ENCODE results near the gene CYP19A1.
"Not testable (repeated sequence)": the region's sequence is repeated elsewhere in the genome, so short reads cannot be mapped to it uniquely, and the experiment has no call there.

CYP19A1 gene

GRCh38 chr15:51191766-51192165 lies 146.6 kb downstream of the CYP19A1 start:
- Histone ChIP-seq H3K4me1 (ENCODE audit: control insufficient read depth in 1 of 2, insufficient read depth in 2 of 2, low read length in 2 of 2) (peaks cover 0 to 6% of the 10 kb centered on the region in 2 donors), H3K27ac (ENCODE audit: low read depth, low read length) (no peak overlapping the region), H3K4me3 (ENCODE audit: low read depth in 1 of 2, low read length in 2 of 2) (no peak overlapping the region), H3K27me3 (ENCODE audit: control insufficient read depth in 1 of 2, insufficient read depth in 2 of 2, low read length in 2 of 2) (peaks cover 4 to 8% of the 10 kb centered on the region in 2 donors), H3K9me3 (ENCODE audit: control insufficient read depth in 1 of 2, low read length in 2 of 2) (no peaks in the 10 kb centered on the region), H3K36me3 (ENCODE audit: control insufficient read depth in 1 of 2, insufficient read depth in 2 of 2, low read length in 2 of 2) (no peaks in the 10 kb centered on the region), H3K9ac (ENCODE audit: low read depth in 1 of 2, low read length in 2 of 2) (no peak overlapping the region)

GRCh38 chr15:51191072-51191670 lies 147.2 kb downstream of the CYP19A1 start:
- Histone ChIP-seq H3K27ac (ENCODE audit: low read depth, low read length) (no peak overlapping the region), H3K4me3 (ENCODE audit: low read depth in 1 of 2, low read length in 2 of 2) (no peak overlapping the region), H3K4me1 (ENCODE audit: control insufficient read depth in 1 of 2, insufficient read depth in 2 of 2, low read length in 2 of 2) (peaks cover 0 to 10% of the 10 kb centered on the region in 2 donors), H3K9me3 (ENCODE audit: control insufficient read depth in 1 of 2, low read length in 2 of 2) (no peaks in the 10 kb centered on the region), H3K9ac (ENCODE audit: low read depth in 1 of 2, low read length in 2 of 2) (no peak overlapping the region), H3K27me3 (ENCODE audit: control insufficient read depth in 1 of 2, insufficient read depth in 2 of 2, low read length in 2 of 2) (peaks cover 2 to 8% of the 10 kb centered on the region in 2 donors), H3K36me3 (ENCODE audit: control insufficient read depth in 1 of 2, insufficient read depth in 2 of 2, low read length in 2 of 2) (no peaks in the 10 kb centered on the region)

- H3K27me3 ChIP-seq (ENCODE audit: control insufficient read depth in 1 of 2, insufficient read depth in 2 of 2, low read length in 2 of 2), result peaks cover 2 to 8% of the 10 kb centered on the region in 2 donors
- no peak overlapping the region for H3K4me3 ChIP-seq (ENCODE audit: low read depth in 1 of 2, low read length in 2 of 2)
- no peaks in the 10 kb centered on the region for H3K36me3 ChIP-seq (ENCODE audit: control insufficient read depth in 1 of 2, insufficient read depth in 2 of 2, low read length in 2 of 2)
- H3K9ac ChIP-seq (ENCODE audit: low read depth in 1 of 2, low read length in 2 of 2), result no peak overlapping the region
- H3K27ac ChIP-seq (ENCODE audit: low read depth, low read length), result no peak overlapping the region
- peaks cover 3 to 9% of the 10 kb centered on the region in 2 donors for H3K4me1 ChIP-seq (ENCODE audit: control insufficient read depth in 1 of 2, insufficient read depth in 2 of 2, low read length in 2 of 2)
- no peaks in the 10 kb centered on the region for H3K9me3 ChIP-seq (ENCODE audit: control insufficient read depth in 1 of 2, low read length in 2 of 2)
Observed at GRCh38 chr15:51190424-51191068, 147.8 kb downstream of the CYP19A1 start.

- peaks cover 6 to 15% of the 10 kb centered on the region in 2 donors for H3K4me1 ChIP-seq (ENCODE audit: control insufficient read depth in 1 of 2, insufficient read depth in 2 of 2, low read length in 2 of 2)
- no peak overlapping the region for H3K27ac ChIP-seq (ENCODE audit: low read depth, low read length)
Observed at GRCh38 chr15:51189669-51190385, 148.6 kb downstream of the CYP19A1 start.

GRCh38 chr15:51188791-51189190 lies 149.6 kb downstream of the CYP19A1 start:
- H3K9ac ChIP-seq (ENCODE audit: low read depth in 1 of 2, low read length in 2 of 2); H3K27ac ChIP-seq (ENCODE audit: low read depth, low read length); H3K9me3 ChIP-seq (ENCODE audit: control insufficient read depth in 1 of 2, low read length in 2 of 2); H3K4me3 ChIP-seq (ENCODE audit: low read depth in 1 of 2, low read length in 2 of 2); H3K36me3 ChIP-seq (ENCODE audit: control insufficient read depth in 1 of 2, insufficient read depth in 2 of 2, low read length in 2 of 2); H3K27me3 ChIP-seq (ENCODE audit: control insufficient read depth in 1 of 2, insufficient read depth in 2 of 2, low read length in 2 of 2): not testable (repeated sequence)
- peaks cover 13 to 24% of the 10 kb centered on the region in 2 donors for H3K4me1 ChIP-seq (ENCODE audit: control insufficient read depth in 1 of 2, insufficient read depth in 2 of 2, low read length in 2 of 2)

More at GRCh38 chr15:51189669-51190385, 148.6 kb downstream of the CYP19A1 start:
- no peaks in the 10 kb centered on the region for H3K9me3 ChIP-seq (ENCODE audit: control insufficient read depth in 1 of 2, low read length in 2 of 2)
- no peaks in the 10 kb centered on the region for H3K36me3 ChIP-seq (ENCODE audit: control insufficient read depth in 1 of 2, insufficient read depth in 2 of 2, low read length in 2 of 2)
- no peak overlapping the region for H3K9ac ChIP-seq (ENCODE audit: low read depth in 1 of 2, low read length in 2 of 2)
- no peak overlapping the region for H3K4me3 ChIP-seq (ENCODE audit: low read depth in 1 of 2, low read length in 2 of 2)
- H3K27me3 ChIP-seq (ENCODE audit: control insufficient read depth in 1 of 2, insufficient read depth in 2 of 2, low read length in 2 of 2), result peaks cover 2 to 8% of the 10 kb centered on the region in 2 donors

- H3K27me3 ChIP-seq (ENCODE audit: control insufficient read depth in 1 of 2, insufficient read depth in 2 of 2, low read length in 2 of 2), result peaks cover 0 to 2% of the 10 kb centered on the region in 2 donors
- H3K4me3 ChIP-seq (ENCODE audit: low read depth in 1 of 2, low read length in 2 of 2), result no peak overlapping the region
- H3K4me1 ChIP-seq (ENCODE audit: control insufficient read depth in 1 of 2, insufficient read depth in 2 of 2, low read length in 2 of 2), result peaks cover 21 to 35% of the 10 kb centered on the region in 2 donors
- no peak overlapping the region for H3K27ac ChIP-seq (ENCODE audit: low read depth, low read length)
- H3K36me3 ChIP-seq (ENCODE audit: control insufficient read depth in 1 of 2, insufficient read depth in 2 of 2, low read length in 2 of 2), result no peaks in the 10 kb centered on the region
- no peak overlapping the region for H3K9ac ChIP-seq (ENCODE audit: low read depth in 1 of 2, low read length in 2 of 2)
- H3K9me3 ChIP-seq (ENCODE audit: control insufficient read depth in 1 of 2, low read length in 2 of 2), result no peaks in the 10 kb centered on the region
Observed at GRCh38 chr15:51186891-51187290, 151.5 kb downstream of the CYP19A1 start.

GRCh38 chr15:51186181-51186705 lies 152.2 kb downstream of the CYP19A1 start:
- H3K27ac ChIP-seq (ENCODE audit: low read depth, low read length), result no peak overlapping the region
- no peaks in the 10 kb centered on the region for H3K36me3 ChIP-seq (ENCODE audit: control insufficient read depth in 1 of 2, insufficient read depth in 2 of 2, low read length in 2 of 2)
- peaks cover 0 to 2% of the 10 kb centered on the region in 2 donors for H3K27me3 ChIP-seq (ENCODE audit: control insufficient read depth in 1 of 2, insufficient read depth in 2 of 2, low read length in 2 of 2)
- no peak overlapping the region for H3K4me3 ChIP-seq (ENCODE audit: low read depth in 1 of 2, low read length in 2 of 2)
- no peak overlapping the region for H3K9ac ChIP-seq (ENCODE audit: low read depth in 1 of 2, low read length in 2 of 2)
- no peaks in the 10 kb centered on the region for H3K9me3 ChIP-seq (ENCODE audit: control insufficient read depth in 1 of 2, low read length in 2 of 2)
- H3K4me1 ChIP-seq (ENCODE audit: control insufficient read depth in 1 of 2, insufficient read depth in 2 of 2, low read length in 2 of 2), result peaks cover 21 to 35% of the 10 kb centered on the region in 2 donors

GRCh38 chr15:51185213-51186159 lies 152.9 kb downstream of the CYP19A1 start:
- no peak overlapping the region for H3K27ac ChIP-seq (ENCODE audit: low read depth, low read length)
- no peaks in the 10 kb centered on the region for H3K9me3 ChIP-seq (ENCODE audit: control insufficient read depth in 1 of 2, low read length in 2 of 2)
- H3K36me3 ChIP-seq (ENCODE audit: control insufficient read depth in 1 of 2, insufficient read depth in 2 of 2, low read length in 2 of 2), result no peaks in the 10 kb centered on the region
- no peak overlapping the region for H3K4me3 ChIP-seq (ENCODE audit: low read depth in 1 of 2, low read length in 2 of 2)
- H3K27me3 ChIP-seq (ENCODE audit: control insufficient read depth in 1 of 2, insufficient read depth in 2 of 2, low read length in 2 of 2), result peaks cover 0 to 2% of the 10 kb centered on the region in 2 donors
- peaks cover 21 to 35% of the 10 kb centered on the region in 2 donors for H3K4me1 ChIP-seq (ENCODE audit: control insufficient read depth in 1 of 2, insufficient read depth in 2 of 2, low read length in 2 of 2)
- no peak overlapping the region for H3K9ac ChIP-seq (ENCODE audit: low read depth in 1 of 2, low read length in 2 of 2)

GRCh38 chr15:51184627-51185026 lies 153.8 kb downstream of the CYP19A1 start:
- Histone ChIP-seq H3K4me1 (ENCODE audit: control insufficient read depth in 1 of 2, insufficient read depth in 2 of 2, low read length in 2 of 2) (peaks cover 21 to 35% of the 10 kb centered on the region in 2 donors), H3K4me3 (ENCODE audit: low read depth in 1 of 2, low read length in 2 of 2) (no peak overlapping the region), H3K9ac (ENCODE audit: low read depth in 1 of 2, low read length in 2 of 2) (no peak overlapping the region), H3K27me3 (ENCODE audit: control insufficient read depth in 1 of 2, insufficient read depth in 2 of 2, low read length in 2 of 2) (peaks cover 0 to 2% of the 10 kb centered on the region in 2 donors), H3K9me3 (ENCODE audit: control insufficient read depth in 1 of 2, low read length in 2 of 2) (no peaks in the 10 kb centered on the region), H3K36me3 (ENCODE audit: control insufficient read depth in 1 of 2, insufficient read depth in 2 of 2, low read length in 2 of 2) (no peaks in the 10 kb centered on the region), H3K27ac (ENCODE audit: low read depth, low read length) (no peak overlapping the region)
